SK-N-SH (cell line): ENCODE data around the gene ZNF2.

Source experiments
- CHD2 ChIP-seq: fragments of 150-350 bp; IDR thresholded peaks from 2 replicates; pipeline ENCODE4 v1.6.1; 2018; ENCODE audit warnings: low read length; ENCODE audit not compliant: partially characterized antibody
- CTCF ChIP-seq: fragments of 200-600 bp; sonication (generic); IDR thresholded peaks from 2 replicates; pipeline ENCODE4 v1.6.1; 2017; ENCODE audit warnings: antibody characterized with exemption, mild to moderate bottlenecking, moderate library complexity
- EP300 ChIP-seq, 2 experiments: IDR thresholded peaks; 2 replicates each; pipeline versions ENCODE4 v1.4.0 to v1.6.1; 2012; ENCODE audit warnings: borderline replicate concordance in 1 of 2, low read depth in 1 of 2, low read length in 1 of 2
- GABPA ChIP-seq: IDR thresholded peaks from 2 replicates; pipeline ENCODE4 v1.4.0; 2012; ENCODE audit warnings: low read depth, mild to moderate bottlenecking
- IRF3 ChIP-seq: fragments of 150-350 bp; IDR thresholded peaks from 2 replicates; pipeline ENCODE4 v1.6.1; 2016; ENCODE audit warnings: mild to moderate bottlenecking, low read depth, low read length
- MXI1 ChIP-seq: IDR thresholded peaks from 2 replicates; pipeline ENCODE4 v1.6.1; 2012; ENCODE audit warnings: mild to moderate bottlenecking, low read depth, low read length, improper control_type of control experiment
- NRF1 ChIP-seq: IDR thresholded peaks from 2 replicates; pipeline ENCODE4 v1.6.1; 2012; ENCODE audit warnings: low read depth, mild to moderate bottlenecking, low read length
- POLR2AphosphoS5 ChIP-seq: IDR thresholded peaks from 2 replicates; pipeline ENCODE4 v1.6.1; 2012; ENCODE audit warnings: low read depth, low read length
- RFX5 ChIP-seq: IDR thresholded peaks from 2 replicates; pipeline ENCODE4 v1.6.1; 2012; ENCODE audit warnings: mild to moderate bottlenecking, improper control_type of control experiment, low read length
- TAF1 ChIP-seq: IDR thresholded peaks from 2 replicates; pipeline ENCODE4 v1.6.1; 2012; ENCODE audit warnings: low read depth, mild to moderate bottlenecking, low read length, moderate library complexity, borderline replicate concordance

GRCh38 chr2:95208106-95208505, 42.5 kb downstream of the ZNF2 start:
- TF ChIP-seq CTCF = no peak
- no peak for TF ChIP-seq POLR2AphosphoS5
- TF ChIP-seq GABPA = no peak
- no peak for TF ChIP-seq CHD2
- TF ChIP-seq EP300 (IDR thresholded peaks at IDR 0.05; ENCODE audit: borderline replicate concordance in 1 of 2, low read depth in 1 of 2, low read length in 1 of 2) = no peak
- no peak for TF ChIP-seq RFX5
- TF ChIP-seq TAF1 = no peak
- no peak for TF ChIP-seq MXI1
- no peak for TF ChIP-seq IRF3
- TF ChIP-seq NRF1 = no peak
